Measurements from ENCODE around the gene ATXN7L1.

ATXN7L1 gene

GRCh38 chr7:105583061-105583460, 293.3 kb downstream of the ATXN7L1 start:
- in situ Hi-C loops (cut with HindIII; ENCODE audit: low pct_ligation_motif_present, low sequenced_read_pairs), result no loop called here

GRCh38 chr7:105581066-105581811, 295.2 kb downstream of the ATXN7L1 start, which contains the start of gene EFCAB10:
EFCAB10 (minus strand) TSS chr7:105581493; CDS start chr7:105581463, 30 bp downstream.
- in situ Hi-C loops (cut with HindIII; ENCODE audit: low pct_ligation_motif_present, low sequenced_read_pairs), result no loop called here
- Histone ChIP-seq H3K27me3 (replicated peaks) (no peaks in the 10 kb centered on the region), H3K4me3 (ENCODE audit: low read depth, low read length) (peak within 1 kb of the TSS; percentile 55), H3K27ac (no peak within 1 kb of the TSS), H3K36me3 (replicated peaks) (no peaks in the 10 kb centered on the region)
- peak; percentile 68 for DNase-seq
- TF ChIP-seq CTCF (IDR thresholded peaks at IDR 0.05; ENCODE audit: low read depth, low read length, missing control alignments), result peak; percentile 42

More at GRCh38 chr7:105583061-105583460, 293.3 kb downstream of the ATXN7L1 start:
- Histone ChIP-seq H3K4me3 (ENCODE audit: low read depth, low read length) (no peak overlapping the region), H3K27me3 (replicated peaks) (no peaks in the 10 kb centered on the region), H3K36me3 (replicated peaks) (no peaks in the 10 kb centered on the region), H3K27ac (no peak overlapping the region)
- DNase-seq, result no peak
- TF ChIP-seq CTCF (IDR thresholded peaks at IDR 0.05; ENCODE audit: low read depth, low read length, missing control alignments), result no peak

GRCh38 chr7:105580022-105580740, 296.2 kb downstream of the ATXN7L1 start:
- no peak overlapping the region for H3K27ac ChIP-seq
- H3K36me3 ChIP-seq (replicated peaks), result no peaks in the 10 kb centered on the region
- no peak overlapping the region for H3K4me3 ChIP-seq (ENCODE audit: low read depth, low read length)
- in situ Hi-C loops (cut with HindIII; ENCODE audit: low pct_ligation_motif_present, low sequenced_read_pairs), result no loop called here
- TF ChIP-seq CTCF (IDR thresholded peaks at IDR 0.05; ENCODE audit: low read depth, low read length, missing control alignments), result peak; percentile 48
- DNase-seq, result no peak
- H3K27me3 ChIP-seq (replicated peaks), result no peaks in the 10 kb centered on the region

GRCh38 chr7:105578496-105578895, 297.9 kb downstream of the ATXN7L1 start:
- no peak for TF ChIP-seq CTCF (IDR thresholded peaks at IDR 0.05; ENCODE audit: low read depth, low read length, missing control alignments)
- DNase-seq, result no peak
- in situ Hi-C loops (cut with HindIII; ENCODE audit: low pct_ligation_motif_present, low sequenced_read_pairs), result no loop called here
- Histone ChIP-seq H3K36me3 (replicated peaks) (no peaks in the 10 kb centered on the region), H3K4me3 (ENCODE audit: low read depth, low read length) (no peak overlapping the region), H3K27ac (no peak overlapping the region), H3K27me3 (replicated peaks) (no peaks in the 10 kb centered on the region)

GRCh38 chr7:105577251-105577650, 299.1 kb downstream of the ATXN7L1 start:
- no peak for TF ChIP-seq CTCF (IDR thresholded peaks at IDR 0.05; ENCODE audit: low read depth, low read length, missing control alignments)
- Histone ChIP-seq H3K4me3 (ENCODE audit: low read depth, low read length) (no peak overlapping the region), H3K27me3 (replicated peaks) (no peaks in the 10 kb centered on the region), H3K27ac (no peak overlapping the region), H3K36me3 (replicated peaks) (peaks cover 2% of the 10 kb centered on the region)
- no peak for DNase-seq
- in situ Hi-C loops (cut with HindIII; ENCODE audit: low pct_ligation_motif_present, low sequenced_read_pairs), result no loop called here
